NB4 (cell line): Measurements from ENCODE around the gene EXOC7.

Source experiments
- POLR2A ChIP-seq: IDR thresholded peaks from 2 replicates; pipeline ENCODE4 v1.6.1; 2011; ENCODE audit warnings: mild to moderate bottlenecking; ENCODE audit not compliant: insufficient read length; ENCODE audit errors: extremely low read depth
- TF ChIP-seq, protein P1 (sequence below): IDR thresholded peaks from one replicate; pipeline ENCODE4 v1.5.1; 2012; ENCODE audit warnings: low read depth, low read length
- TF ChIP-seq, protein P2 (sequence below): IDR thresholded peaks from 2 replicates; pipeline ENCODE4 v1.6.1; 2011; ENCODE audit warnings: low read depth, low read length

DNA sequence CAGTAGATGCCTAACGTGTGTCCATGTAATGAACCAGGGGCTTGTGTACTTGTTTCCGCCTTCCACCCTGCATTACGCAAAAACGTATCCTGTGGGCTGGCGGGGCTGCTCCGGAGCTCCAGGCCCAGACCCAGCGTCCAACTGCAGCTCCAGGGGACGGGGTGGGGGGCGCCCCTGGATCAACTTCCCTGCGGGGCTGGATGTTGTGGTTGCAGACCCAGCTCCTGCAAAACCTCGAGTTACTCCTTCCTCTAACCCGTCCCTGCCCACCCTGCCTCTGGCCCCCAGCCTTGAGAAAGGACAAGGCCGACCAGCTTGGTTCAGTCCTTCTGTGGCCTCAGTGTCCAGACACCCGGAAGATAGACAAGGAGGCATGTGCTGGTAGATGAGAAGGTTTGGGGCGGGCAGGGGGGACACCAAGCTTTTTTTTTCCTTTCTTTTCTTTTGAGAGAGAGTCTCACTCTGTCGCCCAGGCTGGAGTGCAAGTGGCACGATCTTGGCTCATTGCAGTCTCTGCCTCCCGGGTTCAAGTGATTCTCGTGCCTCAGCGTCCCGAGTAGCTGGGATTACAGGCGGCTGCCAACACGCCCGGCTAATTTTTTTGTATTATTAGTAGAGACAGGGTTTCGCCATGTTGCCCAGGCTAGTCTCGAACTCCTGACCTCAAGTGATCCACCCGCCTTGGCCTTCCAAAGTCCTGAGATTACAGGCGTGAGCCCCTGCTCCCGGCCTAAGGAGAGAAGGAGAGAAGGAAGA, 731 bp upstream of the EXOC7 start:
- TF ChIP-seq, protein P1, sequence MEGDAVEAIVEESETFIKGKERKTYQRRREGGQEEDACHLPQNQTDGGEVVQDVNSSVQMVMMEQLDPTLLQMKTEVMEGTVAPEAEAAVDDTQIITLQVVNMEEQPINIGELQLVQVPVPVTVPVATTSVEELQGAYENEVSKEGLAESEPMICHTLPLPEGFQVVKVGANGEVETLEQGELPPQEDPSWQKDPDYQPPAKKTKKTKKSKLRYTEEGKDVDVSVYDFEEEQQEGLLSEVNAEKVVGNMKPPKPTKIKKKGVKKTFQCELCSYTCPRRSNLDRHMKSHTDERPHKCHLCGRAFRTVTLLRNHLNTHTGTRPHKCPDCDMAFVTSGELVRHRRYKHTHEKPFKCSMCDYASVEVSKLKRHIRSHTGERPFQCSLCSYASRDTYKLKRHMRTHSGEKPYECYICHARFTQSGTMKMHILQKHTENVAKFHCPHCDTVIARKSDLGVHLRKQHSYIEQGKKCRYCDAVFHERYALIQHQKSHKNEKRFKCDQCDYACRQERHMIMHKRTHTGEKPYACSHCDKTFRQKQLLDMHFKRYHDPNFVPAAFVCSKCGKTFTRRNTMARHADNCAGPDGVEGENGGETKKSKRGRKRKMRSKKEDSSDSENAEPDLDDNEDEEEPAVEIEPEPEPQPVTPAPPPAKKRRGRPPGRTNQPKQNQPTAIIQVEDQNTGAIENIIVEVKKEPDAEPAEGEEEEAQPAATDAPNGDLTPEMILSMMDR = no peak
- TF ChIP-seq POLR2A = no peak
- TF ChIP-seq, protein P2, sequence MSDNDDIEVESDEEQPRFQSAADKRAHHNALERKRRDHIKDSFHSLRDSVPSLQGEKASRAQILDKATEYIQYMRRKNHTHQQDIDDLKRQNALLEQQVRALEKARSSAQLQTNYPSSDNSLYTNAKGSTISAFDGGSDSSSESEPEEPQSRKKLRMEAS = no peak
